GM21367 (cell line): ENCODE data around the gene PHF24.
A peak's percentile ranks its signal among the peaks of the same experiment; 100 is the strongest.

Source experiments
- ATAC-seq: cut with Tn5 transposase; IDR thresholded peaks from one replicate; pipeline ENCODE4 v1.9.1; 2021; ENCODE audit not compliant: unreplicated experiment

PHF24 gene

GRCh38 chr9:34982361-34982760 lies 24.3 kb downstream of the PHF24 start:
- ATAC-seq, result no peak

- ATAC-seq, result peak; percentile 50
Observed at GRCh38 chr9:34983209-34983608, 25.1 kb downstream of the PHF24 start.

GRCh38 chr9:34984049-34984448 lies 26.0 kb downstream of the PHF24 start:
- ATAC-seq, result no peak

- ATAC-seq, result no peak
Observed at GRCh38 chr9:34985311-34985899, 27.3 kb downstream of the PHF24 start.

- ATAC-seq, result no peak
Observed at GRCh38 chr9:34986540-34987047, 28.5 kb downstream of the PHF24 start.

GRCh38 chr9:34987160-34987901 lies 29.2 kb downstream of the PHF24 start:
- ATAC-seq, result no peak

GRCh38 chr9:34988218-34989002 lies 30.3 kb downstream of the PHF24 start:
- ATAC-seq, result no peak

- peak; percentile 86 for ATAC-seq
Observed at GRCh38 chr9:34989003-34989945, 31.2 kb downstream of the PHF24 start, which contains the start of gene DNAJB5. TSS of gene DNAJB5 (plus strand) at chr9:34989745. CDS start at chr9:34990631, 886 bp downstream.

- no peak for ATAC-seq
Observed at GRCh38 chr9:34989946-34990635, 32.0 kb downstream of the PHF24 start.

- no peak for ATAC-seq
Observed at GRCh38 chr9:34990908-34991606, 33.0 kb downstream of the PHF24 start.

- no peak for ATAC-seq
Observed at GRCh38 chr9:34991607-34992375, 33.7 kb downstream of the PHF24 start.

GRCh38 chr9:34992376-34992951 lies 34.4 kb downstream of the PHF24 start:
- ATAC-seq, result no peak

- ATAC-seq, result no peak
Observed at GRCh38 chr9:34993502-34994259, 35.6 kb downstream of the PHF24 start.

GRCh38 chr9:34994260-34994899 lies 36.3 kb downstream of the PHF24 start:
- ATAC-seq, result no peak

- ATAC-seq, result no peak
Observed at GRCh38 chr9:34994900-34995669, 37.0 kb downstream of the PHF24 start.

- no peak for ATAC-seq
Observed at GRCh38 chr9:34995670-34996060, 37.6 kb downstream of the PHF24 start.
